ENCODE results near the gene ZNF511.

- TF ChIP-seq EZH2 (optimal IDR thresholded peaks at IDR 0.05; ENCODE audit: low read depth, low read length) = no peak
- TF ChIP-seq CTCF (IDR thresholded peaks at IDR 0.05; ENCODE audit: low read length) = no peak
- TF ChIP-seq EZH2phosphoT487 (IDR thresholded peaks at IDR 0.05; ENCODE audit: low read length) = no peak
These were observed 2.6 kb upstream of the ZNF511 start for GRCh38 chr10:133306097-133306476.
